Measurements from ENCODE around the gene TEX12.

TEX12 gene

DNA sequence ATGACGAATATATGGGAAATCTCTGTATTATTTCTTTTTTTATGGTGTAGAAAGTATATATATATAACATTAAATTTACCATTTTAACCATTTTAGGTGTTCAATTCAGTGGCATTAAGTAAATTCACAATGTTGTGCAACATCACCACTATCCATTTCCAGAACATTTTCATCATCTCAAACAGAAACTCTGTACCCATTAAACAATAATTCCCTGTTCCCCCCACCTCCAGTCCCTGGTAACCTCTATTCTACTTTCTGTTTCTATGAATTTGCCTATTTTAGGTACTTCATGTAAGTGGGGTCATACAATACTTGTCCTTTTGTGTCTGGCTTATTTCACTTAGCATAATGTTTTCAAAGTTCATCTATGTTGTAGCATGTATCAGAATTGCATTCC is 43.7 kb downstream of the TEX12 start:
- H3K27ac ChIP-seq: no peak overlapping the region
- DNase-seq (ENCODE audit: low read depth, low spot score): no peak

DNA sequence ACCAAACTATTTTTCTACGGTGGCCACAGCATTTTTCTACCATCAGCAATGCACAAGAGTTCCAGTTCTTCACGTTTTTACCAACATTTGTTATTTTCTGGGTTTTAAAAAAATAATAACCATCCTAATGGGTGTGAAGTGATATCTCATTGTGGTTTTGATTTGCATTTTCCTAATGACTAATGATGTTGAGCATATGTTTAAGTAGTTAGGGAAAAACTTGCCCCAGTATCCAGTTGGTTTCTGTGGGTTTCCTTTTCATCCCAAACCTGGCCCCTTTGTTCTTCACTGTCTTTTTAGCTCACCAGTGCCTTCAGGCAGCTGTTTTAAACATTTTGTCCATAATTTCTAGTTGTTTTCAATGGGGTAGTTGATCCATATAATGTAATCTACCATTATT is 44.4 kb downstream of the TEX12 start:
- peak overlapping the region; percentile 66 for H3K27ac ChIP-seq
- DNase-seq (ENCODE audit: low read depth, low spot score): no peak

DNA sequence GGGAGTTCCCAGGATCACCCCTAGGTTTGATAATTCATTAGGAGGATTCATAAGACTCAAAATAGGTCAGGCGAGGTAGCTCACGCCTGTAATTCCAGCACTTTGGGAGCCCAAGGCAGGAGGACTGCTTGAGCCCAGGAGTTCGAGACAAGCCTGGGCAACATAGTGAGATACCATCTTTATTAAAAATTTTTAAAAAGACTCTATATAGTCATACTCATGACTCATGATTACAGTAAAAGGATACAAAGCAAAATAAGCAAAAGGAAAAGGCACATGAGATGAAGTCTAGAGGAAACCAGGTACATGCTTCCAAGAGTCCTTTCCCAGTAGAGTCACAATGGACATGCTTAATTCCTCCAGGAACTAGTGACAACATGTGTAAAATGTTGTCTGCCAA is 45.1 kb downstream of the TEX12 start:
- H3K27ac ChIP-seq: peak overlapping the region; percentile 66

DNA sequence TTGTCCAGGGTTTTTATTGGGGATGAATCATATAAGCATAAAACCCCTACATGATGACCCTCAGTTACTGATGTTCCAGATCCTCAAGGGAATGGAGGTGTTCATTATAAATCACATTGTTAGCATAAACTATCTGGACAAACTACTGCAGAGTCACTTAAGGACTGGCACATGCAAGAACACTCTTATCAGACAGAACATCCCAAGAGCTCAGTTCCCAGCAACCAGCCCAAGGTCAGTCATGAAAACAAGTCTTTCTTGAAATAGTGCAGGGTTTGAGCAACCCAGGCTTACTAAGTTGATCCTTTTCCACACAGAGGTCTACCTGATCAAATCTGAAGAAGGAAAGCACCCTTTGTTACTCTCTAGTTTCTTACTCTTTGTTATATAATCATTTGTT is 45.5 kb downstream of the TEX12 start:
- no peak for DNase-seq (ENCODE audit: low read depth, low spot score)
- H3K27ac ChIP-seq: peak overlapping the region; percentile 66

More for the DNA sequence above, 45.1 kb downstream of the TEX12 start:
- DNase-seq (ENCODE audit: low read depth, low spot score): peak; percentile 22

DNA sequence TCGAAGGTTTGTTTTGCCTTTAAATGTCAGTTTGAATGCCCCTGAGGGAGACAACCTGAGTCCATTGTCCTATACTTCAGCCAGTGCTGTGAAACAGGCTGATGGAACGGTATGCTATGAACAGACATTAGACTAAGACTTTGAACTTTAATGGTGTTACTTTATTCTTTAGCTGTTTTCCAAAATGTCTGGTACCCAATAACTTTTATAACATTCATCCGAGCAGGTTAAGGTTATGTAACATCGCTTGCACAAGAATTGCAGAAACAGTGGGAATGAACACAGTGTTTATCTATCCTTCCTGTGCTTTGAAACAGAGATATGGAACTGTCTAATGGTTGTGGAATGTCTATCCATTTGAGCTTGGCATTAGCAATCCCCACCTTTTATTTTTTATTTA is 46.6 kb downstream of the TEX12 start:
- no peak for DNase-seq (ENCODE audit: low read depth, low spot score)
- peak overlapping the region; percentile 6 for H3K27ac ChIP-seq

DNA sequence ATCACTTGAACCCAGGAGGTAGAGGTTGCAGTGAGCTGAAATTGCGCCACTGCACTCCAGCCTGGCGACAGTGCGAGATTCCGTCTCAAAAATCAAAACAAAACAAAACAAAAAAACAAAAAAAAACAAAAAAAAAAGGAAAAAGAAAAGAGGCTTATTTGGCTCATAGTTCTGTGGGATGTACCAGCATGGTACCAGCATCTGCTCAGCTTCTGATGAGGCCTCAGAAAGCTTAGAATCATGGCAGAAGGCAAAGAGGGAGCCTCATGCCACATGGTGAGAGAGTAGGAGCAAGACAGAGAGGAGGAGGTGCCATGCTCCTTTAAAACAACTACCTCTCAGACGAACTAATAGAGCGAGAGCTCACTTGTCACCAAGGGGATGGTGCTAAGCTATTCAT is 48.4 kb downstream of the TEX12 start:
- no peak overlapping the region for H3K27ac ChIP-seq
- DNase-seq (ENCODE audit: low read depth, low spot score): no peak

DNA sequence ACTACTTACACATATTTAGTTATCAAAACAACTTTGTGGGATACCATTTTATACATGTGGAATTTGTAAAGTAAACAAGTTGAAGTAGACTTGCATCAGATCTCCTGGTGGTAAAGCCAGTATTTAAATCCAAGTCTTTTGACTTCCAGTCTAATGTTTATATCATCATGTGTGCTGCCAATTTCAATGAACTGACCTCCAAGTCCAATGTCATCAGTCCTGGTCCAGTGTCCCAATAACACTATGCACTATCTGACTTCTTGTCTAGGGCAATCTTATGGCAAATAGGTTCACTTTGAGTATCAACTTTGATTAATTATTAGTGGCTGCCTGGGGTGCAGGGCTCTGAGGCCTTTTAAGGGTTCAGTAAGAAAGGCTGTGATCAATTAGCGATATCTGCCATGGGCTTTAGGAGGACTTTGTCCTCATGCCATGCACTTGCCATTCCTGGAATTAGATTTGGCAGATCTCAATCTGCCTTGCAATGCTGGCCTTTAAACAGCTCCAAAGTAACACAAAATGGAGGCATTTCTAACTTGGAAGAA is 49.5 kb downstream of the TEX12 start:
- no peak overlapping the region for H3K27ac ChIP-seq
- no peak for DNase-seq (ENCODE audit: low read depth, low spot score)

DNA sequence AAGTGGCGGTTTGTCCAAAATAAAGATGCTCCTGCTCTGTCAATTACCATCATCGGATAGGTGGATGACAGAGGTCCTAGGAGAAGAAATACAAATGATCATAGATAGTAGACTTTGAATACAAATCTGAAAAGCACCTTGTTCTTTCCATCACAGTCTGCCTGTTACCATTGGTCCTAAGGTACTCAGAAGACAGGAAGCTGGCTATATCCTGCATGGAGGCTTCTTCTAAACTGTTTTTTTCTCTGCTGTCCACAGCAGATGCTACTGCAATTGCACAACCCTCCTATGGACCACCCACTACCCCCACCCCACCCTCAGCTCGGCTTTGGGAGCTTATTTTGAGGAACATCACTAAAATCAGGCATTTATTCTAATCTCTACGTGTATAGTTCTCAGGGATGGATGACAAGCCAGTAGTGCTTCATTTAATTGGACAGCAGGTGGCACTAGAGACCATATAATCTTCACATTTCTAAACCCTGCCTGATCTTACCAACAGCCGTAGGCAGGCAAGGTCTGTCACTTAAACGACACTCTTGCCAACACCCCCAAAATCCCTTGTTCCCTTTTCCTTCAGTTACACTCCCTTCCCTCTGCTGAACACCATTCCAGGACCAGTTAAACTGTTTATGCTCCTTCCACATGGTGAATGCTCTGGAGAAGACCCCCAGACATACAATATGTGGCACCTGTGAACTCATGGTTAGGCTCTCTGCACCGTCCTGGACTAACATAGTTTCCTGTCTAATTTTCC is 52.5 kb downstream of the TEX12 start:
- no peak for DNase-seq (ENCODE audit: low read depth, low spot score)
- H3K27ac ChIP-seq: no peak overlapping the region

DNA sequence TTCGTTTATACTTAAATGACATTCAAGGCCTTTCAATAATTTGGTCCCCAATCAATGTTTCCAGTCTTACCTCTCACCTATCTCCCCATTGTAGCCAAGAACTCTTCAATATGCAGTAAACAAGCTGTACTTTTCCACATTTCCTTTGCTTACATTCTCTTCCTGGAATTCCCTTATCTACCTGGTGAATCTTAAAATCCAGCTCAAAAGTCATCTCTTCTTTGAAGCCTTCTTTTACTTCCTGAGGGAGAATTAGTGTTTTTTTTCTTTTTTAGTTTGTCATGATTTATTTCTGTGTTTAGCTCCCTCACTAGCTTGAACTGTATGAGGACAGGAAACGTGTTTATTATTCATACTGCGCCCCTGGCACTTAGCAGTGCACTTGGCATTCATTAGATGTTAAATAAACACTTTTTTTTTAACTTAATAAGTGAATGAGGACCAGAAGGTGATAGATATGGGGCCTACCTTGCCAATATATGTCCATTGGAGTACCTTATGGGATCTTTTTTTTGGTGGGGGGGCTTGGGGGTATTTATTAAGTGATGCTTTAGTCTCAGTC is 54.2 kb downstream of the TEX12 start:
- peak overlapping the region; percentile 49 for H3K27ac ChIP-seq
- no peak for DNase-seq (ENCODE audit: low read depth, low spot score)

Measured in epithelial cell of prostate (primary cell).